ENCODE results near the gene SLC26A1. TPM values are rescaled to one million over a fixed set of nuclear protein-coding genes. Genes with fewer than 3 reads are reported as not detected.
"Not testable (repeated sequence)": the region's sequence is repeated elsewhere in the genome, so short reads cannot be mapped to it uniquely, and the experiment has no call there.

SLC26A1 gene
- total RNA-seq, 6 experiments from 2014 or later, result 9.6 to 30.9 (median 23.0) TPM

DNA sequence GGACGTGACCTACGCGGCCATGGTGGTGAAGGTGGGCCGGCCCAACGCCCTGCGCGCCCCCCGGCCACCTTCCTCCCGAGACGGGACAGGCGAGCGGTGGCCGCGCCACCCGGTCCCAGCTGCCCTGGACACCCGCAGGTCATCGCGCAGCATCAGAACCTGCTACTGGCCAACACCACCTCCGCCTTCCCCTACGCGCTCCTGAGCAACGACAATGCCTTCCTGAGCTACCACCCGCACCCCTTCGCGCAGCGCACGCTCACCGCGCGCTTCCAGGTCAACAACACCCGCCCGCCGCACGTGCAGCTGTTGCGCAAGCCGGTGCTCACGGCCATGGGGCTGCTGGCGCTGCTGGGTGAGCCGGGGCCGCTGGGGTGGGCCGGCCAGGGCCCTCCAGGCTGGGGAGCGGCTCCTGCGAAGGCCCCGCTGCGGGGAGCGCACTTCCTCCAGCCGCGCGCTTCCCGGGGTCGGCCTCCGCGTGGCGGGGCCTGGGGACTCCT is 9.0 kb upstream of the SLC26A1 start:
- ATAC-seq, result peak; percentile 26 to 76 (median 53)

DNA sequence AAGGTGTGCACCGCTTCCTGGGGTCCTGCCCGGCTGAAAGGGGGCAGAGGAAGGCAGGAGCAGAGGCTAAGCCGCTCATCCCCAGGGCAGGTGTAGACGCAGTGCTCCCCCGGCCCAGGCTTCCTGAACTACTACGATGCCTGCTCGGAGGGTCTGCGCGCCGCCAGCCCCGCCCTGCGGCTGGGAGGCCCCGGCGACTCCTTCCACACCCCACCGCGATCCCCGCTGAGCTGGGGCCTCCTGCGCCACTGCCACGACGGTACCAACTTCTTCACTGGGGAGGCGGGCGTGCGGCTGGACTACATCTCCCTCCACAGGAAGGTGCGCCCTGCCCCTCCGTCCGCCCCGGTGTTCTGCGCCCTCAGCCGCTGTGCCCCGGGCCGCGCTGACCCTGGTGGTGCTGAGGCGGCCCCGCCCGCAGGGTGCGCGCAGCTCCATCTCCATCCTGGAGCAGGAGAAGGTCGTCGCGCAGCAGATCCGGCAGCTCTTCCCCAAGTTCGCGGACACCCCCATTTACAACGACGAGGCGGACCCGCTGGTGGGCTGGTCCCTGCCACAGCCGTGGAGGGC is 8.4 kb upstream of the SLC26A1 start:
- WGBS (ENCODE audit: insufficient coverage, low coverage, low lambda C conversion rate, missing lambda C conversion rate), result 56% methylated on average over 6 of the region's 48 CpGs
- no peak for TF ChIP-seq POLR2A (IDR thresholded peaks at IDR 0.05)
- TF ChIP-seq, protein P1, sequence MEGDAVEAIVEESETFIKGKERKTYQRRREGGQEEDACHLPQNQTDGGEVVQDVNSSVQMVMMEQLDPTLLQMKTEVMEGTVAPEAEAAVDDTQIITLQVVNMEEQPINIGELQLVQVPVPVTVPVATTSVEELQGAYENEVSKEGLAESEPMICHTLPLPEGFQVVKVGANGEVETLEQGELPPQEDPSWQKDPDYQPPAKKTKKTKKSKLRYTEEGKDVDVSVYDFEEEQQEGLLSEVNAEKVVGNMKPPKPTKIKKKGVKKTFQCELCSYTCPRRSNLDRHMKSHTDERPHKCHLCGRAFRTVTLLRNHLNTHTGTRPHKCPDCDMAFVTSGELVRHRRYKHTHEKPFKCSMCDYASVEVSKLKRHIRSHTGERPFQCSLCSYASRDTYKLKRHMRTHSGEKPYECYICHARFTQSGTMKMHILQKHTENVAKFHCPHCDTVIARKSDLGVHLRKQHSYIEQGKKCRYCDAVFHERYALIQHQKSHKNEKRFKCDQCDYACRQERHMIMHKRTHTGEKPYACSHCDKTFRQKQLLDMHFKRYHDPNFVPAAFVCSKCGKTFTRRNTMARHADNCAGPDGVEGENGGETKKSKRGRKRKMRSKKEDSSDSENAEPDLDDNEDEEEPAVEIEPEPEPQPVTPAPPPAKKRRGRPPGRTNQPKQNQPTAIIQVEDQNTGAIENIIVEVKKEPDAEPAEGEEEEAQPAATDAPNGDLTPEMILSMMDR (IDR thresholded peaks at IDR 0.05), result no peak
- Histone ChIP-seq H3K27me3 (peaks cover 4 to 9% of the 10 kb centered on the region in 2 donors), H3K27ac (no peak overlapping the region), H3K9me3 (no peaks in the 10 kb centered on the region), H3K4me3 (no peak overlapping the region), H3K4me1 (peaks cover 0 to 13% (median 0%) of the 10 kb centered on the region in 4 donors), H3K36me3 (no peaks in the 10 kb centered on the region)
- DNase-seq (no peak), ATAC-seq (no peak)
- intact Hi-C loops (cut with DNase I), result no loop called here

More for the DNA sequence above, 9.0 kb upstream of the SLC26A1 start:
- intact Hi-C loops (cut with DNase I), result no loop called here
- 1% methylated on average over 17 of the region's 54 CpGs for WGBS (ENCODE audit: insufficient coverage, low coverage, low lambda C conversion rate, missing lambda C conversion rate)
- H3K9me3 ChIP-seq, result no peaks in the 10 kb centered on the region
- no peak overlapping the region for H3K4me3 ChIP-seq
- no peaks in the 10 kb centered on the region for H3K36me3 ChIP-seq
- TF ChIP-seq POLR2A (IDR thresholded peaks at IDR 0.05), result no peak
- TF ChIP-seq, protein P1 (IDR thresholded peaks at IDR 0.05), result no peak
- no peak overlapping the region for H3K27ac ChIP-seq
- DNase-seq, result peak in 2 of 3 donors; percentile 67 to 85
- peaks cover 0 to 13% (median 0%) of the 10 kb centered on the region in 4 donors for H3K4me1 ChIP-seq
- H3K27me3 ChIP-seq, result peaks cover 4 to 9% of the 10 kb centered on the region in 2 donors

DNA sequence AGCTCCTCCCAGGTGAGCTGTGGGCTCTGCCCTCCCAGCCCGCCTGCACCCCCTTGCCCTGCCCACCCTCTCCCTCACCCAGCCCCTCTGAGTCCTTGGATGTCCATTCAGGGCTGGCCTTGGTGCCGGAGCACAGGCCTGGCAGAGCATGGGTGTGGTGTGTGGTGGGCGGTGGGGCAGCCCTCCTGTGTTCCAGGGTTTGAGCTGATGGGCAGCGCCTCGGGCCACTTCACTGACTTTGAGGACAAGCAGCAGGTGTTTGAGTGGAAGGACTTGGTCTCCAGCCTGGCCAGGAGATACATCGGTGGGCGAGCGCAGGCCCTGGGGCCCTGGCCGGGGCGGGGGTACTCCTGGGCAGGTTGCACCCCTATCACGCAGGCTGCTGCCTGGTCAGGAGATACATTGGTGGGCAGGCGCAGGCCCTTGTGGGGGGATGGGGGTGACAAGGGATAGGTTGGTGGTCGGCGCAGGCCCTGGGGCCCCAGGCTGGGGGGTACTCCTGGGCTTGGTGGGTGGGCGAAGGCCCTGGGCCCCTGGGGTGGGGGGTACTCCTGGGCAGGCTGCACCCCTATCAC is 7.6 kb upstream of the SLC26A1 start:
- Histone ChIP-seq H3K9me3 (no peaks in the 10 kb centered on the region), H3K4me1 (peaks cover 0 to 13% (median 0%) of the 10 kb centered on the region in 4 donors), H3K27me3 (peaks cover 4 to 9% of the 10 kb centered on the region in 2 donors), H3K4me3 (no peak overlapping the region), H3K36me3 (no peaks in the 10 kb centered on the region), H3K27ac (no peak overlapping the region)
- ATAC-seq (no peak), DNase-seq (no peak)
- TF ChIP-seq, protein P1 (IDR thresholded peaks at IDR 0.05), result no peak
- TF ChIP-seq POLR2A (IDR thresholded peaks at IDR 0.05), result no peak
- no CpG with 5 or more reads among the region's 15 CpGs for WGBS (ENCODE audit: insufficient coverage, low coverage, low lambda C conversion rate, missing lambda C conversion rate)
- intact Hi-C loops (cut with DNase I), result no loop called here

DNA sequence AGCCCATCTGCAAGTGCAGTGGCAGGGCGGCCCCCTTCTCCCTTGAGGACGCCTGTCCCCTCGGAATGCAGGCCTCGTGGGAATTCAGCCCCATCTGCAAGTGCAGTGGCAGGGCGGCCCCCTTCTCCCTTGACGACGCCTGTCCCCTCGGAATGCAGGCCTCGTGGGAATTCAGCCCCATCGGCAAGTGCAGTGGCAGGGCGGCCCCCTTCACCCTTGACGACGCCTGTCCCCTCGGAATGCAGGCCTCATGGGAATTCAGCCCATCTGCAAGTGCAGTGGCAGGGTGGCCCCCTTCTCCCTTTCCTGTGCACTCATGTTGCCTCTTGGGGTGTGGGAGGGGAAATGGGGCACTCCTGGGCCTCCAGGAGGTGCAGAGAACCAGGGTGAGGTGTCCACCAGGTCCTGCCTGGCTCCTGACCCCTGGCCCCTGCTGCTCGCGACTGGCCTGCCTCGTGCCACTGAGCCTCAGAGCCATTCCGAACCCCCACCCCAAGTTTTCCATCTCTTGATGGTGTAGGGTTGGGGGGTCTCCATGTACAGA is 6.8 kb upstream of the SLC26A1 start:
- H3K4me3 ChIP-seq, result no peak overlapping the region
- TF ChIP-seq, protein P1 (IDR thresholded peaks at IDR 0.05), result no peak
- TF ChIP-seq POLR2A (IDR thresholded peaks at IDR 0.05), result no peak
- ATAC-seq (no peak), DNase-seq (no peak)
- no peaks in the 10 kb centered on the region for H3K9me3 ChIP-seq
- H3K27me3 ChIP-seq, result peaks cover 4 to 9% of the 10 kb centered on the region in 2 donors
- peaks cover 0 to 13% (median under 1%) of the 10 kb centered on the region in 4 donors for H3K4me1 ChIP-seq
- 78% methylated on average over 8 of the region's 18 CpGs for WGBS (ENCODE audit: insufficient coverage, low coverage, low lambda C conversion rate, missing lambda C conversion rate)
- H3K27ac ChIP-seq, result no peak overlapping the region
- H3K36me3 ChIP-seq, result no peaks in the 10 kb centered on the region
- intact Hi-C loops (cut with DNase I), result no loop called here

DNA sequence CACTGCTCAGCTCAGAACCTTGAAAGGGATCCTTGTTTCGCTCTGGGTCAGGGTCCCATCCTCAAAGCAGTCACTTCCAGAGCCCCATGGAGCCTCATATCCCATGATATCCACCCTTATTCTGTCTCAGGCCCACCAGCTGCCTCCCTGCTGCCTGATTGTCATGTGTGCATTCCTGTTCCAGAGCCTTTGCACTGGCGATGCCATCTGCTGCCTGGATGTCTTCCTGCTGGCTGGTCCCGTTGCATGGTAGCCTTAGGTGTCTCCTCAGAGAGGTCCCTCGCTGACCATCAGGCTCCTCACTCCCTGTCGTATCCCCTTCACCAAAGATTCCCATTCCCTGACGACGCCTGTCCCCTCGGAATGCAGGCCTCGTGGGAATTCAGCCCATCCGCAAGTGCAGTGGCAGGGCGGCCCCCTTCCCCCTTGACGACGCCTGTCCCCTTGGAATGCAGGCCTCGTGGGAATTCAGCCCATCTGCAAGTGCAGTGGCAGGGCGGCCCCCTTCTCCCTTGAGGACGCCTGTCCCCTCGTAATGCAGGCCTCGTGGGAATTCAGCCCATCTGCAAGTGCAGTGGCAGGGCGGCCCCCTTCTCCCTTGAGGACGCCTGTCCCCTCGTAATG is 6.1 kb upstream of the SLC26A1 start:
- H3K27me3 ChIP-seq, result not testable (repeated sequence)
- WGBS (ENCODE audit: insufficient coverage, low coverage, low lambda C conversion rate, missing lambda C conversion rate), result 72% methylated on average over 9 of the region's 21 CpGs

More for the DNA sequence above, 6.1 kb upstream of the SLC26A1 start:
- H3K4me3 ChIP-seq; H3K9me3 ChIP-seq; intact Hi-C loops (cut with DNase I); DNase-seq; H3K36me3 ChIP-seq; H3K27ac ChIP-seq; ATAC-seq: not testable (repeated sequence)
- peaks cover 0 to 17% (median 3%) of the 10 kb centered on the region in 4 donors for H3K4me1 ChIP-seq
